Measurements from ENCODE around the gene FLNB.

DNA sequence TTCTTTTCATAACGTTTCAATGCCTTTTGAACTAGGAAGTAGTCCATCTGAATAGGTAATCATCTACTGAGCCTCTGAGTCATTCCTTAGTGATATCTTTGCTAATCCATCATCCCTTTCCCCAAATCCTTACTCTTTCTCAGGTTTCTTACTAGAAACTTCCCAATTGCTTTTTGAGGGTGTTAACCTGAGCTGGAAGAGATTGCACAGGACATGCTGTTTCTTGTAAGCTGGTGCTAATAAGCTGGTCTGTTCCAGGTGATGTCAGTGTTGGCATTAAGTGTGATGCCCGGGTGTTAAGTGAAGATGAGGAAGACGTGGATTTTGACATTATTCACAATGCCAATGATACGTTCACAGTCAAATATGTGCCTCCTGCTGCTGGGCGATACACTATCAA, 101.5 kb downstream of the FLNB start:
- TF ChIP-seq EZH2phosphoT487 (IDR thresholded peaks at IDR 0.05; ENCODE audit: insufficient read depth, low read depth) = no peak
- TF ChIP-seq EZH2 (IDR thresholded peaks at IDR 0.05; ENCODE audit: insufficient read depth, poor library complexity, severe bottlenecking) = no peak

All from GM23248 (cell line).